Measurements from ENCODE around the gene RNF214. TPM values are rescaled to one million over a fixed set of nuclear protein-coding genes. Genes with fewer than 3 reads are reported as not detected.
A peak's percentile ranks its signal among the peaks of the same experiment; 100 is the strongest.

The RNF214 gene
- total and polyA plus RNA-seq, 2 of the 13 experiments (the other 11 are each of a cell fraction or from before 2014, with no cell fraction given), result 10.7 to 12.6 TPM

- H3K36me3 ChIP-seq (replicated peaks in 1 of 2; ENCODE audit: control insufficient read depth in 1 of 2, insufficient read depth in 2 of 2, low read length in 2 of 2), result peaks cover 0 to 3% of the 10 kb centered on the region in 2 experiments; a peak in 1 of 5 replicates
- ATAC-seq (no peak), DNase-seq (ENCODE audit: low spot score) (no peak), FAIRE-seq (no peak)
- in situ Hi-C loops (cut with HindIII; ENCODE audit: extremely low pct_ligation_motif_present, low pct_unique_long_range_greater_than_20kb), result no loop called here
- WGBS (ENCODE audit: low lambda C conversion rate), result 93% methylated on average over 4 of the region's 4 CpGs
- H3K9me3 ChIP-seq (ENCODE audit: low read length), result no peaks in the 10 kb centered on the region
- intact Hi-C loops (cut with micrococcal nuclease; ENCODE audit: unreplicated experiment), result no loop called here
- no peaks in the 10 kb centered on the region for H3K79me2 ChIP-seq (ENCODE audit: insufficient read depth, low read length)
- no peak overlapping the region for H2AFZ ChIP-seq (ENCODE audit: low read length)
- no TSS peak for BruUV-seq (replicated peaks)
- peaks cover 9% of the 10 kb centered on the region for H3K4me1 ChIP-seq (ENCODE audit: insufficient read depth, low read length)
- ChIA-PET CTCF (ENCODE audit: low intra/inter-chr PET ratio, low total read pairs) (interaction anchor here (1.6 kb wide), 1 partner anchor 28 kb away, joined by 7 read pairs; no protein-coding TSS in a partner anchor), POLR2A (interaction anchor here (1.2 kb wide), 1 partner anchor 19 kb away, joined by 4 read pairs; no protein-coding TSS in a partner anchor)
- H3K4me3 ChIP-seq (replicated peaks in 1 of 3; ENCODE audit: insufficient read depth in 1 of 3, low read depth in 2 of 3, low read length in 3 of 3), result no peak overlapping the region
- H3K27me3 ChIP-seq (ENCODE audit: control insufficient read depth in 1 of 2, insufficient read depth in 2 of 2, low read length in 2 of 2), result no peaks in the 10 kb centered on the region
- TF ChIP-seq HOXA3 (CRISPR knock-in tag; IDR thresholded peaks at IDR 0.05) (no peak), ZNF629 (CRISPR knock-in tag; conservative IDR thresholded peaks at IDR 0.05) (peak; percentile 83)
- H4K20me1 ChIP-seq (ENCODE audit: insufficient read depth, low read length), result no peaks in the 10 kb centered on the region
- no peak overlapping the region for H3K27ac ChIP-seq (ENCODE audit: extremely low read length, insufficient read depth, low read length)
- H3K9ac ChIP-seq (ENCODE audit: insufficient read depth, low read depth, low read length), result no peak overlapping the region
- no peak overlapping the region; the same call in 1 of the 2 replicates for H3K4me2 ChIP-seq (ENCODE audit: low read depth, low read length)
Measured at GRCh38 chr11:117198613-117199012, 33.9 kb upstream of the RNF214 start.

- H2AFZ ChIP-seq (ENCODE audit: low read length), result no peak within 1 kb of the TSS
- H3K36me3 ChIP-seq (replicated peaks in 1 of 2; ENCODE audit: control insufficient read depth in 1 of 2, insufficient read depth in 2 of 2, low read length in 2 of 2), result peaks cover 0 to 3% of the 10 kb centered on the region in 2 experiments; a peak in 1 of 5 replicates
- ATAC-seq (peak; percentile 30), FAIRE-seq (no peak), DNase-seq (ENCODE audit: low spot score) (peak; percentile 21)
- BruUV-seq (replicated peaks), result no TSS peak
- intact Hi-C loops (cut with micrococcal nuclease; ENCODE audit: unreplicated experiment), result no loop called here
- H3K4me1 ChIP-seq (ENCODE audit: insufficient read depth, low read length), result peaks cover 9% of the 10 kb centered on the region
- H3K27ac ChIP-seq (ENCODE audit: extremely low read length, insufficient read depth, low read length), result no peak within 1 kb of the TSS
- ChIA-PET CTCF (ENCODE audit: low intra/inter-chr PET ratio, low total read pairs) (no interaction called here), POLR2A (interaction anchor here (1.2 kb wide), 1 partner anchor 20 kb away, joined by 4 read pairs; no protein-coding TSS in a partner anchor)
- no peak within 1 kb of the TSS; a peak in 3 of 6 replicates for H3K4me3 ChIP-seq (replicated peaks in 1 of 3; ENCODE audit: insufficient read depth in 1 of 3, low read depth in 2 of 3, low read length in 3 of 3)
- H4K20me1 ChIP-seq (ENCODE audit: insufficient read depth, low read length), result no peaks in the 10 kb centered on the region
- H3K9ac ChIP-seq (ENCODE audit: insufficient read depth, low read depth, low read length), result no peak within 1 kb of the TSS
- 56% methylated on average over 8 of the region's 34 CpGs for WGBS (ENCODE audit: low lambda C conversion rate)
- in situ Hi-C loops (cut with HindIII; ENCODE audit: extremely low pct_ligation_motif_present, low pct_unique_long_range_greater_than_20kb), result no loop called here
- H3K27me3 ChIP-seq (ENCODE audit: control insufficient read depth in 1 of 2, insufficient read depth in 2 of 2, low read length in 2 of 2), result no peaks in the 10 kb centered on the region
- no peak within 1 kb of the TSS; the same call in 1 of the 2 replicates for H3K4me2 ChIP-seq (ENCODE audit: low read depth, low read length)
- TF ChIP-seq ZNF3 (CRISPR knock-in tag; IDR thresholded peaks at IDR 0.05), result no peak
- peak; percentile 52 for TF ChIP-seq AGO2 (optimal IDR thresholded peaks at IDR 0.05; ENCODE audit: low read depth, low read length)
- H3K9me3 ChIP-seq (ENCODE audit: low read length), result no peaks in the 10 kb centered on the region
- no peaks in the 10 kb centered on the region for H3K79me2 ChIP-seq (ENCODE audit: insufficient read depth, low read length)
Measured at GRCh38 chr11:117199053-117199915, 33.2 kb upstream of the RNF214 start, which contains the start of gene TAGLN. Gene TAGLN (plus strand): TSS chr11:117199370. CDS start chr11:117203014, 3,644 bp downstream.

Measured in HepG2 (cell line).